GM12878 (cell line): ENCODE measurements around the gene MIGA2.

ENCODE experiments used
- EP300 ChIP-seq, 2 experiments: fragments of 150-350 bp in 1 of 2; IDR thresholded peaks; 2 replicates each; pipeline ENCODE4 v1.6.1; 2011 to 2012; ENCODE audit warnings: low read depth in 2 of 2, low read length in 2 of 2, borderline replicate concordance in 1 of 2, improper control_type of control experiment in 1 of 2, inconsistent platforms in 1 of 2; ENCODE audit not compliant: control insufficient read depth in 1 of 2
- JUND ChIP-seq: IDR thresholded peaks from 2 replicates; pipeline ENCODE4 v1.6.1; 2012; ENCODE audit warnings: low read depth, mild to moderate bottlenecking, low read length, improper control_type of control experiment, moderate library complexity
- MYC ChIP-seq: IDR thresholded peaks from 2 replicates; pipeline ENCODE4 v1.6.1; 2011; ENCODE audit warnings: mild to moderate bottlenecking, low read length, moderate library complexity, inconsistent platforms; ENCODE audit not compliant: insufficient read depth, insufficient replicate concordance, insufficient read length, severe bottlenecking
- PBX3 ChIP-seq: IDR thresholded peaks from 2 replicates; pipeline ENCODE4 v1.6.1; 2011; ENCODE audit warnings: mild to moderate bottlenecking, low read depth, low read length, moderate library complexity; ENCODE audit not compliant: insufficient replicate concordance

GRCh38 chr9:129063061-129063460 lies 26.6 kb downstream of the MIGA2 start:
- TF ChIP-seq MYC (no peak), PBX3 (no peak), JUND (no peak), EP300 (IDR thresholded peaks at IDR 0.05; ENCODE audit: borderline replicate concordance in 1 of 2, control insufficient read depth in 1 of 2, low read depth in 2 of 2, low read length in 2 of 2) (no peak)
